CD4-positive, alpha-beta T cell treated with Interleukin-21 for 1 hour (primary cell): ENCODE data around the gene UROD.
"Not testable (repeated sequence)": the region's sequence is repeated elsewhere in the genome, so short reads cannot be mapped to it uniquely, and the experiment has no call there.

ENCODE experiments used
- DNase-seq: peaks from one replicate; pipeline ENCODE4 v3.0.0-alpha.2; 2020

The UROD gene

DNA sequence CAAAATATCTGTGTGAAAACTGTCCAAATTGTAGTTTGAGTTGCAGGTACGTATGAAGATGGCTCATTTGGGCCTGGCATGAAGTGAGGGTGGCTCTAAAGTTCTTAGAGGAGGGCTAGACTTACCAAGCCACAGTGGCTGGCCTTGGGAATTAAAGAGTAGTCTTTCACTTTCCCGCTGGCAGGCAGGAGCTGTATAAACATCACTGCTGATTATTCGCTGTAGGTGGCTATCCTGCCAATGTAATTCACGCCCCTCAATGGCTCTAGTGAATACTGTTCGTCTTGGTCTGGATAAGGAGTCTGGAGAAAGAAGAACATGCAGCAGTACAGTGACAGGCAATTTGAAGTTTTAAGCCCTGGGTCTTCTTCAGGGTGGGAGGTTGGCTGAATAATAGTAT is 31.0 kb downstream of the UROD start:
- DNase-seq: no peak

- no peak for DNase-seq
These were observed 32.9 kb downstream of the UROD start for GRCh38 chr1:45044916-45045315.

DNA sequence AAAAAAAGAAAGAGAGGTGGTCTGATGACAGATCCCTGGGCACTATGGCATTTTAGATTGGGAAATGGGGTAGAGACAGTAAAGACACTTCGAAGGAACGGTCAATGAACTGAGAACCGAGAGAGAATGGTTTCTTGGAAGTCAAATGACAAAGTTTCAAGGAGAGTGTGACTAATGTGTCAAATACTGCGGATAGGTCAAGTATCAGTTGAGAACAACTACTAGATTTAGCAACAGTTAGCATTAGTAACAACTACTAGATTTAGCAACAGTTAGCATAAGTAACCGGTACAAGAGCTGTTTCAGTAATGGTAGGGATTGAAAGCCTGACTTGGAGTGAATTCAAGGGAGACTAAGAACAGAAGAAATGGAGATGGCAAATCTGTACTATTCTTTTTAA is 35.0 kb downstream of the UROD start:
- DNase-seq: no peak

- peak; percentile 16 for DNase-seq
These were observed 39.1 kb downstream of the UROD start for GRCh38 chr1:45051005-45051772.

GRCh38 chr1:45057542-45057941 is 45.5 kb downstream of the UROD start:
- no peak for DNase-seq

GRCh38 chr1:45059829-45060228 is 47.8 kb downstream of the UROD start:
- no peak for DNase-seq

GRCh38 chr1:45062463-45062862 is 50.4 kb downstream of the UROD start:
- DNase-seq: not testable (repeated sequence)

DNA sequence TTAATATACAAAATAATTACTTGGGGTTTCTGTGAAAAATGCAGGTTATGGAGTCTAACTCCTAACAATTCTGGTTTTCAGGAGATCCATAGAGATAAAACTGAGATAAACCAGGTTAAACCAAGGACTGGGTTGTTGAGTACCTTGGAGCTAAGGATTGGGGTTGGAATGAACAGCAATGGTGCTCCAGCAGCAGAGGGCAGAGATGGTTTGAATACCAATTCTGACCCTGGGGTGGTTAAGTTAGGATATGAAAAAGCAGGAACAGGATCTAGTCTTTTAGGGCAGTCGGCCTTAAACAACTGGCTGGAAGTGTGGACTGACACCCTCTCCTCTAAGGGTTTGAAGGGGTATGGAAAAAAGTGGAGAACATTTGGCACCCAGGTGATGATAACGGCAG is 53.0 kb downstream of the UROD start:
- no peak for DNase-seq
